HPDE6-E6E7 (cell line): ENCODE data around the gene TNFSF4.
A peak's percentile ranks its signal among the peaks of the same experiment; 100 is the strongest.
"Not testable (repeated sequence)": the region's sequence is repeated elsewhere in the genome, so short reads cannot be mapped to it uniquely, and the experiment has no call there.

Source experiments
- DNase-seq: peaks from one replicate; pipeline ENCODE4 v3.0.0; 2011; ENCODE audit warnings: missing footprints; ENCODE audit errors: extremely low spot score

The TNFSF4 gene

GRCh38 chr1:173164178-173164577 lies 43.0 kb downstream of the TNFSF4 start:
- no peak for DNase-seq

GRCh38 chr1:173163222-173163621 lies 43.9 kb downstream of the TNFSF4 start:
- DNase-seq, result no peak

GRCh38 chr1:173162601-173163000 lies 44.5 kb downstream of the TNFSF4 start:
- no peak for DNase-seq

- DNase-seq, result no peak
Measured at GRCh38 chr1:173161510-173162221, 45.5 kb downstream of the TNFSF4 start.

GRCh38 chr1:173153964-173154363 lies 53.2 kb downstream of the TNFSF4 start:
- DNase-seq, result not testable (repeated sequence)

GRCh38 chr1:173153503-173153902 lies 53.6 kb downstream of the TNFSF4 start:
- no peak for DNase-seq

GRCh38 chr1:173152598-173152997 lies 54.5 kb downstream of the TNFSF4 start:
- DNase-seq, result no peak

GRCh38 chr1:173150795-173151194 lies 56.3 kb downstream of the TNFSF4 start:
- no peak for DNase-seq

- peak; percentile 41 for DNase-seq
Measured at GRCh38 chr1:173149887-173150286, 57.2 kb downstream of the TNFSF4 start.

GRCh38 chr1:173148971-173149370 lies 58.2 kb downstream of the TNFSF4 start:
- no peak for DNase-seq

- no peak for DNase-seq
Measured at GRCh38 chr1:173148545-173148944, 58.6 kb downstream of the TNFSF4 start.

- no peak for DNase-seq
Measured at GRCh38 chr1:173140733-173141132, 66.4 kb downstream of the TNFSF4 start.

- no peak for DNase-seq
Measured at GRCh38 chr1:173139706-173140105, 67.4 kb downstream of the TNFSF4 start.

GRCh38 chr1:173137107-173137706 lies 69.9 kb downstream of the TNFSF4 start:
- no peak for DNase-seq

- DNase-seq, result no peak
Measured at GRCh38 chr1:173134800-173135199, 72.3 kb downstream of the TNFSF4 start.

GRCh38 chr1:173134029-173134428 lies 73.1 kb downstream of the TNFSF4 start:
- no peak for DNase-seq
